ENCODE measurements around the gene LAMP5.
A peak's percentile ranks its signal among the peaks of the same experiment; 100 is the strongest.

Gene LAMP5

GRCh38 chr20:9514461-9515213 lies at the start of gene LAMP5:
TSS of gene LAMP5 (plus strand) at chr20:9514590. CDS start at chr20:9514853, 263 bp downstream.
- DNase-seq: no peak

- peak; percentile 4 for DNase-seq
Observed at GRCh38 chr20:9467995-9468394, 46.4 kb upstream of the LAMP5 start.

GRCh38 chr20:9474835-9475415 lies 39.5 kb upstream of the LAMP5 start:
- DNase-seq: no peak

GRCh38 chr20:9475456-9475855 lies 38.9 kb upstream of the LAMP5 start:
- DNase-seq: no peak

GRCh38 chr20:9476174-9476573 lies 38.2 kb upstream of the LAMP5 start:
- DNase-seq: no peak

- no peak for DNase-seq
Observed at GRCh38 chr20:9476637-9477036, 37.8 kb upstream of the LAMP5 start.

GRCh38 chr20:9478771-9479170 lies 35.6 kb upstream of the LAMP5 start:
- DNase-seq: no peak

GRCh38 chr20:9480066-9480465 lies 34.3 kb upstream of the LAMP5 start:
- no peak for DNase-seq

GRCh38 chr20:9482180-9482579 lies 32.2 kb upstream of the LAMP5 start:
- no peak for DNase-seq

- DNase-seq: no peak
Observed at GRCh38 chr20:9483131-9483530, 31.3 kb upstream of the LAMP5 start.

GRCh38 chr20:9485614-9486340 lies 28.6 kb upstream of the LAMP5 start:
- no peak for DNase-seq

- DNase-seq: no peak
Observed at GRCh38 chr20:9487231-9487630, 27.2 kb upstream of the LAMP5 start.

GRCh38 chr20:9488063-9488462 lies 26.3 kb upstream of the LAMP5 start:
- no peak for DNase-seq

GRCh38 chr20:9490161-9490560 lies 24.2 kb upstream of the LAMP5 start:
- no peak for DNase-seq

GRCh38 chr20:9490631-9491030 lies 23.8 kb upstream of the LAMP5 start:
- DNase-seq: no peak

- no peak for DNase-seq
Observed at GRCh38 chr20:9491324-9491723, 23.1 kb upstream of the LAMP5 start.

- no peak for DNase-seq
Observed at GRCh38 chr20:9492067-9492466, 22.3 kb upstream of the LAMP5 start.

GRCh38 chr20:9493803-9494202 lies 20.6 kb upstream of the LAMP5 start:
- DNase-seq: no peak

- DNase-seq: no peak
Observed at GRCh38 chr20:9495701-9496100, 18.7 kb upstream of the LAMP5 start.

GRCh38 chr20:9496155-9496554 lies 18.2 kb upstream of the LAMP5 start:
- no peak for DNase-seq

- no peak for DNase-seq
Observed at GRCh38 chr20:9498322-9498721, 16.1 kb upstream of the LAMP5 start.

- no peak for DNase-seq
Observed at GRCh38 chr20:9499126-9499899, 15.1 kb upstream of the LAMP5 start.

- no peak for DNase-seq
Observed at GRCh38 chr20:9500121-9500520, 14.3 kb upstream of the LAMP5 start.
